K562 (cell line): ENCODE measurements around the gene ARPC4. TPM values are rescaled to one million over a fixed set of nuclear protein-coding genes. Genes with fewer than 3 reads are reported as not detected.
A peak's percentile ranks its signal among the peaks of the same experiment; 100 is the strongest.

Experiments used
- GABPB1 ChIP-seq: sonication (generic); formaldehyde crosslinking; IDR thresholded peaks from 2 replicates; pipeline ENCODE4 v1.8.0; 2022; ENCODE audit warnings: mild to moderate bottlenecking, missing genetic modification reagents
- KDM5B ChIP-seq: fragments of 200-600 bp; sonication (generic); IDR thresholded peaks from 2 replicates; pipeline ENCODE4 v1.6.1; 2012; ENCODE audit warnings: low read depth, mild to moderate bottlenecking, moderate library complexity, low read length, control low read depth, inconsistent platforms; ENCODE audit not compliant: insufficient replicate concordance
- MCM3 ChIP-seq: fragments of 450-650 bp; IDR thresholded peaks from 2 replicates; pipeline ENCODE4 v1.6.1; 2016
- MYNN ChIP-seq, 2 experiments: sonication (generic); formaldehyde crosslinking in 1 of 2; IDR thresholded peaks; 2 replicates each; pipeline versions ENCODE4 v1.5.0 to v1.6.1; 2016 to 2020; ENCODE audit warnings: antibody characterized with exemption in 1 of 2, missing genetic modification reagents in 1 of 2
- NRF1 ChIP-seq, 2 experiments: fragments of 450-650 bp; IDR thresholded peaks in 1 of 2; conservative IDR thresholded peaks in 1 of 2; 2 replicates each; pipeline ENCODE4 v1.6.1; 2014; ENCODE audit warnings: mild to moderate bottlenecking in 2 of 2
- polyA plus RNA-seq, 8 experiments: library from polyadenylated mRNA; depleted of rRNA in 4 of 8; stranded (reverse) in 5 of 8; unstranded in 3 of 8; fragments of >200 nt; fragmentation: Nextera tagmentation in 2 of 8; fragmentation: Illumina TruSeq in 1 of 8; extraction: Ambion mirVana in 2 of 8; extraction: Trizol in 1 of 8; gene quantifications; 2 replicates each; pipeline versions ENCODE4 v1.2.1 to v1.2.3, GENCODE V29; 2011 to 2014; ENCODE audit warnings: inconsistent platforms in 1 of 8, missing spikeins in 1 of 8
- total RNA-seq, 7 experiments: library from RNA; depleted of rRNA in 6 of 7; stranded (reverse); fragments of >200 nt in 6 of 7; fragmentation: Illumina TruSeq in 2 of 7; extraction: Trizol in 2 of 7; gene quantifications; 2 replicates each; pipeline versions ENCODE4 v1.2.1 to v1.2.3, GENCODE V29; 2011 to 2021; ENCODE audit warnings: low replicate concordance in 1 of 7
- TF ChIP-seq, protein P1 (sequence below): fragments of 200-800 bp; sonication (Bioruptor generic); IDR thresholded peaks from 2 replicates; pipeline ENCODE4 v1.6.1; 2016; ENCODE audit warnings: missing genetic modification characterization, missing compliant biosample characterization
- TF ChIP-seq, protein P2 (sequence below): sonication (generic); formaldehyde crosslinking; IDR thresholded peaks from 2 replicates; pipeline ENCODE4 v1.8.0; 2022; ENCODE audit warnings: missing genetic modification reagents, mild to moderate bottlenecking, moderate library complexity, borderline replicate concordance
- TF ChIP-seq, protein P3 (sequence below), 2 experiments: IDR thresholded peaks; 2 replicates each; pipeline ENCODE4 v1.6.1; 2012; ENCODE audit warnings: improper control_type of control experiment in 2 of 2, low read depth in 2 of 2, low read length in 2 of 2, borderline replicate concordance in 1 of 2

The ARPC4 gene
- total and polyA plus RNA-seq, 9 of the 15 experiments (the other 6 are each of a cell fraction or from before 2014, with no cell fraction given) = 20.1 to 153 (median 119) TPM

DNA sequence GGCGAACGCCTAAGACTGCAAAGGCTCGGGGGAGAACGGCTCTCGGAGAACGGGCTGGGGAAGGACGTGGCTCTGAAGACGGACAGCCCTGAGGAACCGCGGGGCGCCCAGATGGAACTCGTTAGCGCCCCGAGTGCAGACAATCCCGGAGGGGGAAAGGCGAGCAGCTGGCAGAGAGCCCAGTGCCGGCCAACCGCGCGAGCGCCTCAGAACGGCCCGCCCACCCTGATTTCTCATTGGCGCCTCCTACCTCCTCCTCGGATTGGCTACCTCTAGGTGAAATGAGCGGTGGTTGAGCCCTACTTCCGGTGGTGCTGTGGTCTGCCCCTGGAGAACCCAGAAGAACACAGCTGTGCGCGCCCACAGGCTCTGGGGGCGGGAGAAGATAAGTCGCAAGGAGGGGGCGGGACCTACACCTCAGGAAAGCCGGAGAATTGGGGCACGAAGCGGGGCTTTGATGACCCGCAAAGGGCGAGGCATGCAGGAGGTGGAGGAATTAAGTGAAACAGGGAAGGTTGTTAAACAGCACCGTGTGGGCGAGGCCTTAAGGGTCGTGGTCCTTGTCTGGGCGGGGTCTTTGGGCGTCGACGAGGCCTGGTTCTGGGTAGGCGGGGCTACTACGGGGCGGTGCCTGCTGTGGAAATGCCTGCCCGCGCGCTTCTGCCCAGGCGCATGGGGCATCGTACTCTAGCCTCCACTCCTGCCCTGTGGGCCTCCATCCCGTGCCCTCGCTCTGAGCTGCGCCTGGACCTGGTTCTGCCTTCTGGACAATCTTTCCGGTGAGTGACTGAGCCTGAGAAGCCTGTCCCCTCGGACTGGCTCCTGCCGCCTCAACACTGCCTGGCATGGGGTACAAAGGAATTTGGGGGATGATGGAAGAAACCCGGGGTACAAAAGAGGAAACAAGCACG, 43.0 kb upstream of the ARPC4 start, which contains the start of gene OGG1 (continued):
- TF ChIP-seq, protein P1, sequence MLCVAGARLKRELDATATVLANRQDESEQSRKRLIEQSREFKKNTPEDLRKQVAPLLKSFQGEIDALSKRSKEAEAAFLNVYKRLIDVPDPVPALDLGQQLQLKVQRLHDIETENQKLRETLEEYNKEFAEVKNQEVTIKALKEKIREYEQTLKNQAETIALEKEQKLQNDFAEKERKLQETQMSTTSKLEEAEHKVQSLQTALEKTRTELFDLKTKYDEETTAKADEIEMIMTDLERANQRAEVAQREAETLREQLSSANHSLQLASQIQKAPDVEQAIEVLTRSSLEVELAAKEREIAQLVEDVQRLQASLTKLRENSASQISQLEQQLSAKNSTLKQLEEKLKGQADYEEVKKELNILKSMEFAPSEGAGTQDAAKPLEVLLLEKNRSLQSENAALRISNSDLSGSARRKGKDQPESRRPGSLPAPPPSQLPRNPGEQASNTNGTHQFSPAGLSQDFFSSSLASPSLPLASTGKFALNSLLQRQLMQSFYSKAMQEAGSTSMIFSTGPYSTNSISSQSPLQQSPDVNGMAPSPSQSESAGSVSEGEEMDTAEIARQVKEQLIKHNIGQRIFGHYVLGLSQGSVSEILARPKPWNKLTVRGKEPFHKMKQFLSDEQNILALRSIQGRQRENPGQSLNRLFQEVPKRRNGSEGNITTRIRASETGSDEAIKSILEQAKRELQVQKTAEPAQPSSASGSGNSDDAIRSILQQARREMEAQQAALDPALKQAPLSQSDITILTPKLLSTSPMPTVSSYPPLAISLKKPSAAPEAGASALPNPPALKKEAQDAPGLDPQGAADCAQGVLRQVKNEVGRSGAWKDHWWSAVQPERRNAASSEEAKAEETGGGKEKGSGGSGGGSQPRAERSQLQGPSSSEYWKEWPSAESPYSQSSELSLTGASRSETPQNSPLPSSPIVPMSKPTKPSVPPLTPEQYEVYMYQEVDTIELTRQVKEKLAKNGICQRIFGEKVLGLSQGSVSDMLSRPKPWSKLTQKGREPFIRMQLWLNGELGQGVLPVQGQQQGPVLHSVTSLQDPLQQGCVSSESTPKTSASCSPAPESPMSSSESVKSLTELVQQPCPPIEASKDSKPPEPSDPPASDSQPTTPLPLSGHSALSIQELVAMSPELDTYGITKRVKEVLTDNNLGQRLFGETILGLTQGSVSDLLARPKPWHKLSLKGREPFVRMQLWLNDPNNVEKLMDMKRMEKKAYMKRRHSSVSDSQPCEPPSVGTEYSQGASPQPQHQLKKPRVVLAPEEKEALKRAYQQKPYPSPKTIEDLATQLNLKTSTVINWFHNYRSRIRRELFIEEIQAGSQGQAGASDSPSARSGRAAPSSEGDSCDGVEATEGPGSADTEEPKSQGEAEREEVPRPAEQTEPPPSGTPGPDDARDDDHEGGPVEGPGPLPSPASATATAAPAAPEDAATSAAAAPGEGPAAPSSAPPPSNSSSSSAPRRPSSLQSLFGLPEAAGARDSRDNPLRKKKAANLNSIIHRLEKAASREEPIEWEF (CRISPR knock-in tag) = no peak
- TF ChIP-seq NRF1 (conservative IDR thresholded peaks at IDR 0.05 in 1 of 2, IDR thresholded peaks at IDR 0.05 in 1 of 2) (peak; percentile 83 to 86), MCM3 (no peak), KDM5B (peak; percentile 80), GABPB1 (CRISPR knock-in tag) (peak; percentile 96), MYNN (IDR thresholded peaks at IDR 0.05) (peak; percentile 61; the same call in 1 of the 2 replicates), MYNN (CRISPR knock-in tag; IDR thresholded peaks at IDR 0.05) (no peak)
- TF ChIP-seq, protein P2, sequence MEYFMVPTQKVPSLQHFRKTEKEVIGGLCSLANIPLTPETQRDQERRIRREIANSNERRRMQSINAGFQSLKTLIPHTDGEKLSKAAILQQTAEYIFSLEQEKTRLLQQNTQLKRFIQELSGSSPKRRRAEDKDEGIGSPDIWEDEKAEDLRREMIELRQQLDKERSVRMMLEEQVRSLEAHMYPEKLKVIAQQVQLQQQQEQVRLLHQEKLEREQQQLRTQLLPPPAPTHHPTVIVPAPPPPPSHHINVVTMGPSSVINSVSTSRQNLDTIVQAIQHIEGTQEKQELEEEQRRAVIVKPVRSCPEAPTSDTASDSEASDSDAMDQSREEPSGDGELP (CRISPR knock-in tag) = peak; percentile 100
- TF ChIP-seq, protein P3, sequence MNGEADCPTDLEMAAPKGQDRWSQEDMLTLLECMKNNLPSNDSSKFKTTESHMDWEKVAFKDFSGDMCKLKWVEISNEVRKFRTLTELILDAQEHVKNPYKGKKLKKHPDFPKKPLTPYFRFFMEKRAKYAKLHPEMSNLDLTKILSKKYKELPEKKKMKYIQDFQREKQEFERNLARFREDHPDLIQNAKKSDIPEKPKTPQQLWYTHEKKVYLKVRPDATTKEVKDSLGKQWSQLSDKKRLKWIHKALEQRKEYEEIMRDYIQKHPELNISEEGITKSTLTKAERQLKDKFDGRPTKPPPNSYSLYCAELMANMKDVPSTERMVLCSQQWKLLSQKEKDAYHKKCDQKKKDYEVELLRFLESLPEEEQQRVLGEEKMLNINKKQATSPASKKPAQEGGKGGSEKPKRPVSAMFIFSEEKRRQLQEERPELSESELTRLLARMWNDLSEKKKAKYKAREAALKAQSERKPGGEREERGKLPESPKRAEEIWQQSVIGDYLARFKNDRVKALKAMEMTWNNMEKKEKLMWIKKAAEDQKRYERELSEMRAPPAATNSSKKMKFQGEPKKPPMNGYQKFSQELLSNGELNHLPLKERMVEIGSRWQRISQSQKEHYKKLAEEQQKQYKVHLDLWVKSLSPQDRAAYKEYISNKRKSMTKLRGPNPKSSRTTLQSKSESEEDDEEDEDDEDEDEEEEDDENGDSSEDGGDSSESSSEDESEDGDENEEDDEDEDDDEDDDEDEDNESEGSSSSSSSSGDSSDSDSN (IDR thresholded peaks at IDR 0.05; ENCODE audit: borderline replicate concordance in 1 of 2, low read depth in 2 of 2, low read length in 2 of 2) = peak; percentile 53 to 94; a peak in 2 of 4 replicates
